WERI-Rb-1 (cell line): ENCODE results near the gene TNRC18.
"Not testable (repeated sequence)": the region's sequence is repeated elsewhere in the genome, so short reads cannot be mapped to it uniquely, and the experiment has no call there.

ENCODE experiments used
- DNase-seq: peaks from one replicate; pipeline ENCODE4 v3.0.0-alpha.2; 2020
- H3K27ac ChIP-seq: fragments of 250-450 bp; sonication (Bioruptor Pico); 2 replicates; pipeline ENCODE4 v1.5.1; 2020; ENCODE audit warnings: mild to moderate bottlenecking, moderate library complexity
- H3K27me3 ChIP-seq: fragments of 250-450 bp; sonication (Bioruptor Pico); 2 replicates; pipeline ENCODE4 v1.5.1; 2021; ENCODE audit warnings: mild to moderate bottlenecking, low read depth, moderate library complexity; ENCODE audit not compliant: insufficient read depth, severe bottlenecking
- H3K36me3 ChIP-seq: fragments of 250-450 bp; sonication (Bioruptor Pico); 2 replicates; pipeline ENCODE4 v1.5.1; 2020; ENCODE audit warnings: mild to moderate bottlenecking, moderate library complexity
- H3K4me3 ChIP-seq: 2 replicates; pipeline ENCODE4 v1.5.1; 2011; ENCODE audit warnings: low read depth, mild to moderate bottlenecking, control low read depth, low read length
- H3K9me3 ChIP-seq: fragments of 250-450 bp; sonication (Bioruptor Pico); 2 replicates; pipeline ENCODE4 v1.5.1; 2021; ENCODE audit warnings: mild to moderate bottlenecking, moderate library complexity; ENCODE audit not compliant: severe bottlenecking
- CTCF ChIP-seq: IDR thresholded peaks from 2 replicates; pipeline ENCODE4 v1.5.1; 2011; ENCODE audit warnings: low read depth, mild to moderate bottlenecking, control low read depth, inconsistent platforms, low read length

TNRC18 gene

GRCh38 chr7:5314864-5315263 is 108.8 kb downstream of the TNRC18 start:
- no peak for DNase-seq
- Histone ChIP-seq H3K27ac (no peak overlapping the region), H3K9me3 (peaks cover 3% of the 10 kb centered on the region), H3K36me3 (no peaks in the 10 kb centered on the region), H3K27me3 (no peaks in the 10 kb centered on the region), H3K4me3 (no peak overlapping the region)
- TF ChIP-seq CTCF, result no peak

- H3K4me3 ChIP-seq, H3K27ac ChIP-seq, H3K36me3 ChIP-seq, H3K27me3 ChIP-seq, H3K9me3 ChIP-seq, DNase-seq: not testable (repeated sequence)
Measured at GRCh38 chr7:5313076-5313885, 110.4 kb downstream of the TNRC18 start.

DNA sequence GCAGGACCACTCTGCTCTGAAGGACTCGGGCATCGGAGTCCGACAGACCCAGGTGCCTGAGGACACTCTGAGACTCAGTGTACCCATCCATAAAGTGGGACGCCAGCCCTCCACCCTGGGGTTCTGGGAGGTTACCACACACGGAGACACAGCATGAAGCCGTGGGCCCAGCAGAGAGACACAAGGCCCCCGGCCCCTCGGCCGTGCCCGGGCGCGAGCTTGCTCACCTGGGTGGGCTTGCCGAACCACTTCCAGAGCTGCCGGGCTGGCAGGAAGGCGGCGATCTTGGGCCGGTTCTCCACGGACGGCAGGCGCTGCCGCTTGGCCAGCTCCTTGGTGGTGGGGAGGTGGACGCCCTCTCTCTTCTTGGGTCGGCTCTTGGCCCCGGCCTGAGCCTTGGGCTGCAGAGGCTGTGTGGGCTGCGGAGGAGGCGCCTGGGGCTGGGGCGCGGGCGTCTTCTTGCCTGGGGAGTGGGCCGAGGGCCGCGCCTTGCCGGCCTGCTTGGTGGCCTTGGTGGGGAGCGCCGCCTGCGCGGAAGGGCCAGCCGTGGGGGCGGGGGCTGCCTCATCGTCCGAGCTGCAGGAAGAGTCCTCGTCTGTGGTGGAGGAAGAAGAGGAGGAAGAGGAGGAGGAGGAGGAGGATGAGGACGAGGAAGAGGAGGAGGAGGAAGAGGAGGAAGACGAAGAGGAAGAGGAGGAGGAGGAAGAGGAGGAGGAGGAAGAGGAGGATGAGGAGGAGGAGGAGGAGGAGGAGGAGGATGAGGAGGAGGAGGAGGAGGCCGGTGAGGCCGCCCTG is 111.2 kb downstream of the TNRC18 start:
- not testable (repeated sequence) for H3K27ac ChIP-seq, H3K36me3 ChIP-seq, DNase-seq

DNA sequence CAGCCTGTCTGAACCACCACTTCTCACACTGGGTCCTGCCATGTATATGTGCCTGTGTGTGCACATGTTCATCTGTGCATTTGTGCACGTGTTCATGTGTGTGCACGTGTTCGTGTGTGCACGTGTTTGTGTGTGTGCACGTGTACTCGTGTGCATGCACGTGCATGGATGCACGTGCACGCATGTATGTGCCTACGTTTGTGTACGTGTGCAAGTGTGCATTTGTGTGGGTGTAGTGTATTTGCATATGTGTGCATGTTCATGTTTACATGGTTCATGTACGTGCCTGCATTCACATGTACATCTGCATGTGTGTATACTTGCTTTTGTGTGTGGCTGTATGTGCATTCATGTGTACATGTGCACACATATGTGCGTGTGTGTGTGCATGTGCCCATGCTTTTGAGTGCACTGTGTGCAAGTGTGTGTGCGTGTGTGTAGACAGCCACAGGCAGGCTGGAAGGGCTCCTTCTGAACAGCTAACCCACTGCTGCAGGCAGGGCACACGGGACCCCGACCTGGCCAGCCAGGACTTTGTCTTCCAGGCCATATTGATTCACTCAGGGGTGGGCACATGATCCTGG is 112.7 kb downstream of the TNRC18 start:
- Histone ChIP-seq H3K27ac (no peak overlapping the region), H3K36me3 (no peaks in the 10 kb centered on the region), H3K27me3 (no peaks in the 10 kb centered on the region), H3K4me3 (no peak overlapping the region), H3K9me3 (no peaks in the 10 kb centered on the region)
- DNase-seq, result no peak
- no peak for TF ChIP-seq CTCF

More for the DNA sequence above, 111.2 kb downstream of the TNRC18 start:
- not testable (repeated sequence) for H3K9me3 ChIP-seq, H3K27me3 ChIP-seq, H3K4me3 ChIP-seq

- Histone ChIP-seq H3K36me3 (no peaks in the 10 kb centered on the region), H3K27ac (no peak overlapping the region), H3K27me3 (no peaks in the 10 kb centered on the region), H3K4me3 (no peak overlapping the region), H3K9me3 (no peaks in the 10 kb centered on the region)
- no peak for TF ChIP-seq CTCF
- no peak for DNase-seq
Measured at GRCh38 chr7:5309146-5309545, 114.5 kb downstream of the TNRC18 start.

DNA sequence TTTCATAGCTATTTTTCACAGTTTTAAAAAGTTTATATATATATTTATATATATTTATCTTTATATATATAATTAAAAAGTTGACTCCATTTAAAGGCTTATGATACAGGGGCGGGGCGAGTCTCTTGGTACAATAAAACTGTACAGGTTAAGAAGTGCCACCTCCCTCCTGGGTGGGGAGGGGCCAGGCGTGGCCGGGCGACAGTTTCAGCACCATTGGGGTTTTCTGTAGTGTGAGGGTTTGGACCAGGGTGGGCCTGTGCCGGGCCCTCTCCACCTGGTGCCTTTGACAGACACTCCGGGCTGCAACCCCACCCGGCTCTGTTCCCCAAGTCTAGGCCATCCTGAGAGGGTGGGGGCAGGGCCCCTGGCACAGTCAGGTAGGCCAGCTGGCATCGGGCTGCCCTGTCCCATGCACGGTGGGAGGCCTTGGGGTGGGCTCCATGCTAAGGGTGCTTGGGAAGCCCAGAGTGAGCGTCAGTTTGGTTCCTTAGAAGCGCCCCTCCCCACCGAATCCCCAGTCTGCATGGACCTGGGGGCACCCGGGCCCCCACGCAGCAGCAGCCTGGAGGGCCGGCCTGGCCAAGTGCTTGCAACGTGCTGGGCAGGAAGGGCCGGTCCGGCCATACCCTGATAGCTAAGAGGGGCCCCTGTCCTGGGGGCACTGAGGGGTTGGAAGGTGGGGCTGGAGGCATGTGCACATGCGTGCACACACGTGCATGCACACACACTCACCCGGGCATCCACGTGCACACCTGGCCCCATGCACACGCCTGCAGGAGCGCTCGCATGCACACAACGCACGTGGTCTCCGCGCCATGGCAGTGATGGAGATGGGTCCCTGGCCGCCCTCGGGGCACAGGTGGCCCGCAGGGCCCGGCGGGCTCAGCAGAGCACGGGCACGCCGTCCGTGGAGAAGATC is 116.2 kb downstream of the TNRC18 start:
- H3K27me3 ChIP-seq, H3K36me3 ChIP-seq, H3K4me3 ChIP-seq, DNase-seq, H3K27ac ChIP-seq, H3K9me3 ChIP-seq: not testable (repeated sequence)

GRCh38 chr7:5305050-5305449 is 118.6 kb downstream of the TNRC18 start:
- H3K4me3 ChIP-seq, H3K27ac ChIP-seq, H3K27me3 ChIP-seq, DNase-seq, H3K36me3 ChIP-seq, H3K9me3 ChIP-seq: not testable (repeated sequence)
